Measurements from ENCODE around the gene RAB35.

RAB35 gene

GRCh38 chr12:120134307-120134980, 17.9 kb upstream of the RAB35 start:
- H3K27me3 ChIP-seq = no peaks in the 10 kb centered on the region
- H3K9me3 ChIP-seq = no peaks in the 10 kb centered on the region
- H3K36me3 ChIP-seq = peaks cover 100% of the 10 kb centered on the region
- TF ChIP-seq, protein P1, sequence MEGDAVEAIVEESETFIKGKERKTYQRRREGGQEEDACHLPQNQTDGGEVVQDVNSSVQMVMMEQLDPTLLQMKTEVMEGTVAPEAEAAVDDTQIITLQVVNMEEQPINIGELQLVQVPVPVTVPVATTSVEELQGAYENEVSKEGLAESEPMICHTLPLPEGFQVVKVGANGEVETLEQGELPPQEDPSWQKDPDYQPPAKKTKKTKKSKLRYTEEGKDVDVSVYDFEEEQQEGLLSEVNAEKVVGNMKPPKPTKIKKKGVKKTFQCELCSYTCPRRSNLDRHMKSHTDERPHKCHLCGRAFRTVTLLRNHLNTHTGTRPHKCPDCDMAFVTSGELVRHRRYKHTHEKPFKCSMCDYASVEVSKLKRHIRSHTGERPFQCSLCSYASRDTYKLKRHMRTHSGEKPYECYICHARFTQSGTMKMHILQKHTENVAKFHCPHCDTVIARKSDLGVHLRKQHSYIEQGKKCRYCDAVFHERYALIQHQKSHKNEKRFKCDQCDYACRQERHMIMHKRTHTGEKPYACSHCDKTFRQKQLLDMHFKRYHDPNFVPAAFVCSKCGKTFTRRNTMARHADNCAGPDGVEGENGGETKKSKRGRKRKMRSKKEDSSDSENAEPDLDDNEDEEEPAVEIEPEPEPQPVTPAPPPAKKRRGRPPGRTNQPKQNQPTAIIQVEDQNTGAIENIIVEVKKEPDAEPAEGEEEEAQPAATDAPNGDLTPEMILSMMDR (IDR thresholded peaks at IDR 0.05) = no peak
- no peak overlapping the region for H3K4me3 ChIP-seq (ENCODE audit: low read depth in 1 of 2, low read length in 1 of 2)
- no peak overlapping the region for H3K27ac ChIP-seq
- H3K4me1 ChIP-seq (ENCODE audit: control insufficient read depth in 1 of 2, insufficient read depth in 1 of 2, low read depth in 1 of 2, low read length in 1 of 2) = no peaks in the 10 kb centered on the region

DNA sequence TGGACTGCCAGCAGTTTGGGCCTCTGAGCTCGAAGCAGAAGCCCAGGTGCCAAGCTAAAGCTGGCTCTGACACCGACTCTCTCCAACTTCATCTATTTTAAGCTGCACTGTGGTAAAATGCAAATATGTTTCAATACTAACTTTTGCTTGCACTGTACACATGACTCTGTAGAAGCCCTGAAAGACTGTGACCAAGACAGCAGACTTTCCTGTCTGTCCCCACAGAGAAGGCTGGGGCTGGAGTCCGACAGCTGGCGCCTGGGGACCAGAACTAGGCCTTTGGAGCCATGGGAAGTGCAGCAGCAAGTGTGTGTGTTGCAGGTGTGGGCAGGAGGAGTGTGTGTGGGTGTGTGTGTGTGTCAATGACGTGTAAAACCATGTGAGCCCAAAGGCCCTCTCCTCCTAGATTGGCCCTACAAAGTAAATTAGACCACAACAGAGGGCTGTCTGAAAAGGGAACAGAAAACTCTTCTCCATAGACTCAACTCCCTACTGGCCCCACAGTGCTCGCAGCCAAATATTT, 16.4 kb upstream of the RAB35 start:
- TF ChIP-seq, protein P1 (IDR thresholded peaks at IDR 0.05) = no peak
- peaks cover 96% of the 10 kb centered on the region for H3K36me3 ChIP-seq
- no peaks in the 10 kb centered on the region for H3K9me3 ChIP-seq
- no peaks in the 10 kb centered on the region for H3K4me1 ChIP-seq (ENCODE audit: control insufficient read depth in 1 of 2, insufficient read depth in 1 of 2, low read depth in 1 of 2, low read length in 1 of 2)
- H3K4me3 ChIP-seq (ENCODE audit: low read depth in 1 of 2, low read length in 1 of 2) = no peak overlapping the region
- H3K27ac ChIP-seq = no peak overlapping the region
- H3K27me3 ChIP-seq = no peaks in the 10 kb centered on the region

GRCh38 chr12:120132054-120132836, 15.7 kb upstream of the RAB35 start:
- no peaks in the 10 kb centered on the region for H3K9me3 ChIP-seq
- peaks cover 95% of the 10 kb centered on the region for H3K36me3 ChIP-seq
- H3K27me3 ChIP-seq = no peaks in the 10 kb centered on the region
- no peak overlapping the region for H3K4me3 ChIP-seq (ENCODE audit: low read depth in 1 of 2, low read length in 1 of 2)
- H3K27ac ChIP-seq = no peak overlapping the region
- peaks cover 1 to 2% of the 10 kb centered on the region in 2 experiments for H3K4me1 ChIP-seq (ENCODE audit: control insufficient read depth in 1 of 2, insufficient read depth in 1 of 2, low read depth in 1 of 2, low read length in 1 of 2)
- TF ChIP-seq, protein P1 (IDR thresholded peaks at IDR 0.05) = no peak

DNA sequence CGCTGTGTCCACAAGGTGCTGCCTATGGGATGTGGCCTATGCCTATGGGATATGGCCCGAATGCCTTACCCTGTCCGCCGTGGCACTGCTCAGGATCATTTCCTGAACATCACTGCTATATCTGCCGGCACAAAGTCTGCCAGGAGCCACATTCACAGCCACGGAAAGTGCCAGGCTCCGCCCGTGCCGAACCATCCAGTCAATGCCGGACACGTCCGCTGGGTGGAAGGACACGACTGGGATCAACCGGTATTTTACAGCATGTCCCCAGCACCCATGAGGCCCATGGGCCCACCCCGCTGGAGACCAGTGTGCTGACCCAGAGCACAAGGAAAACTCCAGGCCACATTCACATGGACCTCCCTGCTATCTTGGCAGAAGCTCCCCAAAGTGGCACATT, 14.6 kb upstream of the RAB35 start:
- no peaks in the 10 kb centered on the region for H3K27me3 ChIP-seq
- no peaks in the 10 kb centered on the region for H3K9me3 ChIP-seq
- peaks cover 13% of the 10 kb centered on the region in 2 experiments for H3K4me1 ChIP-seq (ENCODE audit: control insufficient read depth in 1 of 2, insufficient read depth in 1 of 2, low read depth in 1 of 2, low read length in 1 of 2)
- H3K36me3 ChIP-seq = peaks cover 83% of the 10 kb centered on the region
- no peak overlapping the region for H3K27ac ChIP-seq
- no peak overlapping the region for H3K4me3 ChIP-seq (ENCODE audit: low read depth in 1 of 2, low read length in 1 of 2)
- TF ChIP-seq, protein P1 (IDR thresholded peaks at IDR 0.05) = no peak

DNA sequence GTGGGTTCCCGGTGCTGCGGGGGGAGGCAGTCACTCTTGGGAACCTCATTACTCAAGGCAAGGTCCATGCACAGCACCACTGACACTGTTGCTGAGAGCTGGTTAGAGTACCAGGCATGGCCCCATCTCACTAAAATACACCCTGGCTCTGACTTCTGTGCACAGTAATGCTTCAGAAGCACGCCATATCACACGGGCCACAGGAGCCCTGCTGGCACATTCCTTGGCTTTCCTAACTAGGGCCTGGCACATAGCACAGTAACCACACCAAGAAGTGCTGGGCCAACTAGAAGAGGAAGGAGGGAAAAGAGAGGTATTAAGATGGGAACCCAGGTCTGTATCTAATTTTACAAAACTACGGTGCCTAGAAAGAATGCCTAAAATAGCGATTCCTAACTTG, 13.5 kb upstream of the RAB35 start:
- H3K27me3 ChIP-seq = no peaks in the 10 kb centered on the region
- TF ChIP-seq, protein P1 (IDR thresholded peaks at IDR 0.05) = no peak
- peaks cover 20% of the 10 kb centered on the region in 2 experiments for H3K4me1 ChIP-seq (ENCODE audit: control insufficient read depth in 1 of 2, insufficient read depth in 1 of 2, low read depth in 1 of 2, low read length in 1 of 2)
- H3K9me3 ChIP-seq = no peaks in the 10 kb centered on the region
- no peak overlapping the region for H3K27ac ChIP-seq
- H3K4me3 ChIP-seq (ENCODE audit: low read depth in 1 of 2, low read length in 1 of 2) = no peak overlapping the region
- H3K36me3 ChIP-seq = peaks cover 72% of the 10 kb centered on the region

All from neutrophil (primary cell).